ENCODE measurements around the gene SCLY.

- TF ChIP-seq RAD21 (CRISPR knock-in tag; IDR thresholded peaks at IDR 0.05) (no peak), PRPF4 (IDR thresholded peaks at IDR 0.05; ENCODE audit: low read depth, low read length, poor library complexity, severe bottlenecking) (no peak), EP300 (IDR thresholded peaks at IDR 0.05; ENCODE audit: low read depth in 2 of 2, low read length in 2 of 2) (no peak), EP300 (CRISPR knock-in tag; IDR thresholded peaks at IDR 0.05; ENCODE audit: borderline replicate concordance) (no peak), ZNF792 (CRISPR knock-in tag; IDR thresholded peaks at IDR 0.05) (no peak), HNF1A (IDR thresholded peaks at IDR 0.05; ENCODE audit: low read depth) (no peak), HNF1A (CRISPR knock-in tag; IDR thresholded peaks at IDR 0.05; ENCODE audit: borderline replicate concordance) (no peak), EZH2 (conservative IDR thresholded peaks at IDR 0.05; ENCODE audit: low read depth, low read length) (no peak), PHF8 (CRISPR knock-in tag; IDR thresholded peaks at IDR 0.05) (no peak), SP1 (IDR thresholded peaks at IDR 0.05) (no peak), SP1 (CRISPR knock-in tag; IDR thresholded peaks at IDR 0.05) (no peak), ZNF331 (CRISPR knock-in tag; IDR thresholded peaks at IDR 0.05) (no peak), RNF2 (conservative IDR thresholded peaks at IDR 0.05; ENCODE audit: low read depth) (no peak), ZNF556 (CRISPR knock-in tag; IDR thresholded peaks at IDR 0.05; ENCODE audit: borderline replicate concordance) (no peak)
- TF ChIP-seq, protein P1, sequence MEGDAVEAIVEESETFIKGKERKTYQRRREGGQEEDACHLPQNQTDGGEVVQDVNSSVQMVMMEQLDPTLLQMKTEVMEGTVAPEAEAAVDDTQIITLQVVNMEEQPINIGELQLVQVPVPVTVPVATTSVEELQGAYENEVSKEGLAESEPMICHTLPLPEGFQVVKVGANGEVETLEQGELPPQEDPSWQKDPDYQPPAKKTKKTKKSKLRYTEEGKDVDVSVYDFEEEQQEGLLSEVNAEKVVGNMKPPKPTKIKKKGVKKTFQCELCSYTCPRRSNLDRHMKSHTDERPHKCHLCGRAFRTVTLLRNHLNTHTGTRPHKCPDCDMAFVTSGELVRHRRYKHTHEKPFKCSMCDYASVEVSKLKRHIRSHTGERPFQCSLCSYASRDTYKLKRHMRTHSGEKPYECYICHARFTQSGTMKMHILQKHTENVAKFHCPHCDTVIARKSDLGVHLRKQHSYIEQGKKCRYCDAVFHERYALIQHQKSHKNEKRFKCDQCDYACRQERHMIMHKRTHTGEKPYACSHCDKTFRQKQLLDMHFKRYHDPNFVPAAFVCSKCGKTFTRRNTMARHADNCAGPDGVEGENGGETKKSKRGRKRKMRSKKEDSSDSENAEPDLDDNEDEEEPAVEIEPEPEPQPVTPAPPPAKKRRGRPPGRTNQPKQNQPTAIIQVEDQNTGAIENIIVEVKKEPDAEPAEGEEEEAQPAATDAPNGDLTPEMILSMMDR (CRISPR knock-in tag; IDR thresholded peaks at IDR 0.05): no peak
Measured at GRCh38 chr2:238126338-238126737, 65.5 kb downstream of the SCLY start.
